HAP-1 (cell line): ENCODE results near the gene SNX32.
A peak's percentile ranks its signal among the peaks of the same experiment; 100 is the strongest.

Experiments used
- DNase-seq, 2 experiments: peaks; one replicate each; pipeline ENCODE4 v3.0.0-alpha.2; 2016 to 2020; ENCODE audit warnings: low spot score in 2 of 2
- H3K27me3 ChIP-seq: fragments of 250-450 bp; sonication (Bioruptor Pico); 2 replicates; pipeline ENCODE4 v1.5.1; 2020; ENCODE audit warnings: low read depth, mild to moderate bottlenecking, moderate library complexity
- H3K36me3 ChIP-seq: fragments of 250-450 bp; sonication (Bioruptor Pico); replicated peaks from 2 replicates; pipeline ENCODE4 v1.5.1; 2020; ENCODE audit warnings: mild to moderate bottlenecking
- H3K4me1 ChIP-seq: fragments of 250-450 bp; sonication (Bioruptor Pico); 2 replicates; pipeline ENCODE4 v1.5.1; 2020; ENCODE audit warnings: mild to moderate bottlenecking
- H3K4me3 ChIP-seq: fragments of 250-450 bp; sonication (Bioruptor Pico); 2 replicates; pipeline ENCODE4 v1.5.1; 2020; ENCODE audit warnings: mild to moderate bottlenecking, moderate library complexity
- H3K9me3 ChIP-seq: fragments of 250-450 bp; sonication (Bioruptor Pico); 2 replicates; pipeline ENCODE4 v1.5.1; 2020; ENCODE audit warnings: mild to moderate bottlenecking, moderate library complexity
- in situ Hi-C: fragments of 300-500 bp; cut with MboI; formaldehyde crosslinking; loops from 3 replicates; pipeline ENCODE4 v1.14.3; 2020; ENCODE audit warnings: low sequenced_read_pairs, inconsistent platforms, mixed read lengths

The SNX32 gene

DNA sequence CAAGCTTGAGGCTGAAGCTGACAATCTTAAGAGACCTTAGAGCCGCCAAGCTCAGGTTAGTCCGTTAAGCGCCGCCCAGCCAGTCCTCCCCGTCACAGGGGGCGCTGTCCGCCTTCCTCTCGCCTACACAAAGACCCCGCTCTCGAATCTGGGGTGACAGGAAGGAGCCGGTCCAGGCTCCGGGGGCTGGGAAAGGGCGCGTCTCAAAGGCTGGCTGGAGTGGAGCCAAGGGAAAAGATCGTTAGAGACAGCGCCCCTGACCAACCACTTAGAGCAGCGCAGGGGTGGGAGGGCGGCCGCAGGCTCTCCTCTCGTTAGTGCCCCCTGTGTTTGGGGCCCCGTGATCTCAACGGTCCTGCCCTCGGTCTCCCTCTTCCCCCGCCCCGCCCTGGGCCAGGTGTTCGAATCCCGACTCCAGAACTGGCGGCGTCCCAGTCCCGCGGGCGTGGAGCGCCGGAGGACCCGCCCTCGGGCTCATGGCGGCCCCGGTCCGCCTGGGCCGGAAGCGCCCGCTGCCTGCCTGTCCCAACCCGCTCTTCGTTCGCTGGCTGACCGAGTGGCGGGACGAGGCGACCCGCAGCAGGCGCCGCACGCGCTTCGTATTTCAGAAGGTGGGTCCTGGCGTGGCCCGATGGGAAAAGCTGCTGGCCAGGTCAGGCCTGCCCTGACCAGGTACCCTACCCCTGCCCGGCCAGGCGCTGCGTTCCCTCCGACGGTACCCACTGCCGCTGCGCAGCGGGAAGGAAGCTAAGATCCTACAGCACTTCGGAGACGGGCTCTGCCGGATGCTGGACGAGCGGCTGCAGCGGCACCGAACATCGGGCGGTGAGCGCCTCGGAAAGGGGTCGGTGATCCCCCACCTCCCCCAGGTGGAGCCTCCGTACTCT lies 26.8 kb downstream of the SNX32 start, which contains the start of gene MUS81:
TSS of gene MUS81 (plus strand) at position 156 of the 887 bp plus-strand sequence. CDS start at position 477, 321 bp downstream.
- no peaks in the 10 kb centered on the region for H3K27me3 ChIP-seq
- peaks cover 62% of the 10 kb centered on the region for H3K36me3 ChIP-seq
- H3K9me3 ChIP-seq, result no peaks in the 10 kb centered on the region
- H3K4me3 ChIP-seq, result peak within 1 kb of the TSS; percentile 96
- DNase-seq, result peak; percentile 94 to 99
- H3K4me1 ChIP-seq, result peaks cover 9% of the 10 kb centered on the region; the same call in 1 of the 2 replicates
- in situ Hi-C loops, result no loop called here

DNA sequence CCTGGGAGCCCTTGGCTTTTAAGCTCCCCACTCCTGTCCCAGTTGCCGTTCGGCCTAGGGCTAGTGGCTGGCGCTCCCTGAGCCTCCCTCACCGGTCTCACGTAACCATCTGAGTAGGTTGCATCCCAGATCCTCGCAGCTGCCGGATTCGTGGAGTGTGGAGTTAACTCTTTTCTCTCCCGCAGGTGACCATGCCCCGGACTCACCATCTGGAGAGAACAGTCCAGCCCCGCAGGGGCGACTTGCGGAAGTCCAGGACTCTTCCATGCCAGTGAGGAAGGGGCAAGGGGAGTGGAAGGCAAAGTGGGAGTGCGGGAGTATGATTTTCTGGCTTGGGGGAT lies 27.4 kb downstream of the SNX32 start:
- in situ Hi-C loops, result no loop called here
- DNase-seq, result peak in 1 of 2 experiments; percentile 37
- Histone ChIP-seq H3K9me3 (no peaks in the 10 kb centered on the region), H3K27me3 (no peaks in the 10 kb centered on the region), H3K36me3 (peaks cover 62% of the 10 kb centered on the region), H3K4me1 (peaks cover 9% of the 10 kb centered on the region; the same call in 1 of the 2 replicates), H3K4me3 (peak overlapping the region; percentile 96)

DNA sequence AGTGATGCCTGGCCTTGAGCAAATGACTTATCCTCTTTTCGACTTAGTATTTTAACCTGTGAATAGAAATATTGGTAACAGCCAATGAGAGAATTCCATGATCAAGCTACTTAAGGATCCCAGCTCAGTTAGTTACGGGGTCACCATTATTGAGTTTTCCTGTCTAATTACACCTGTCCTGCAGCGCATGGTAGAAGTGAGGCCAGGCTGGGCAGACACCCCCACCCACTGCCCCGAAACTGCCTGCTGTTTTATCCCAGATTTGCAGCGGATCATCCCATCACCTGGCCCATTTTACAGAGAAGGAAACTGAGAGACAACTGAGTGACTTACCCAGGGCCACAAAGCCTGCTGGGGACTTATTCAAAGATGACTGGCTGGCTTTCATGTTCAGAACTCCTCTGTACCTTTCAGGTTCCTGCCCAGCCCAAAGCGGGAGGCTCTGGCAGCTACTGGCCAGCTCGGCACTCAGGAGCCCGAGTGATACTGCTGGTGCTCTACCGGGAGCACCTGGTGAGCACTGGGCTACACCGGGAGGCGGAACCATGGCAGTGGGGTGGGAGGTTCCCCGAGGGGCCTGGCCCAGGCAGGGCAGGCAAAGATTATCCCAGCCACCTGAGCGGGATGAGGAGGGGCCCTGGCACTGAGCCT lies 27.9 kb downstream of the SNX32 start:
- peaks cover 5% of the 10 kb centered on the region; the same call in 1 of the 2 replicates for H3K4me1 ChIP-seq
- peak in 1 of 2 experiments; percentile 5 for DNase-seq
- H3K36me3 ChIP-seq, result peaks cover 62% of the 10 kb centered on the region
- peak overlapping the region; percentile 96 for H3K4me3 ChIP-seq
- no peaks in the 10 kb centered on the region for H3K9me3 ChIP-seq
- in situ Hi-C loops, result no loop called here
- no peaks in the 10 kb centered on the region for H3K27me3 ChIP-seq

DNA sequence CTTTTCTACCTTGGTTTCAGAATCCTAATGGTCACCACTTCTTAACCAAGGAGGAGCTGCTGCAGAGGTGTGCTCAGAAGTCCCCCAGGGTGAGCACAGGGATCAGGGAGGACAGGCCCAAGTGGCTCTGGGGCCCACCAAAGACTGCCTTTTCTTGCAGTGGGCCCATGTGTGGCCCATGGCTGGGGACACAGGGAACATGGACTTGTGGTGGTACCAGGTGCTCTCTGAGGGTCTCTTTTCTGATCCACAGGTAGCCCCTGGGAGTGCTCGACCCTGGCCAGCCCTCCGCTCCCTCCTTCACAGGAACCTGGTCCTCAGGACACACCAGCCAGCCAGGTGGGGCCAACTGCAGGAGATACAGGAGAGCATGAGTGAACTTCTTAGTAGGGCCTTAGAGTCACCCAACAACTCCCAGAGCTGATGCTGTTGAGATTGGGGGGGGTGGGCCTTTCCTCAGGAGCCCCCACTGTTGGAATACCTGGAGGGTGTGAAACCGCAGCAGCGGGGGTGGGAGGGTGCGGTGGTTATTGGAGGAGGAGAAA lies 28.5 kb downstream of the SNX32 start:
- H3K27me3 ChIP-seq, result no peaks in the 10 kb centered on the region
- peaks cover 56% of the 10 kb centered on the region for H3K36me3 ChIP-seq
- H3K9me3 ChIP-seq, result no peaks in the 10 kb centered on the region
- H3K4me3 ChIP-seq, result no peak overlapping the region
- DNase-seq, result peak in 1 of 2 experiments; percentile 9
- in situ Hi-C loops, result no loop called here
- H3K4me1 ChIP-seq, result peaks cover 5% of the 10 kb centered on the region; the same call in 1 of the 2 replicates

DNA sequence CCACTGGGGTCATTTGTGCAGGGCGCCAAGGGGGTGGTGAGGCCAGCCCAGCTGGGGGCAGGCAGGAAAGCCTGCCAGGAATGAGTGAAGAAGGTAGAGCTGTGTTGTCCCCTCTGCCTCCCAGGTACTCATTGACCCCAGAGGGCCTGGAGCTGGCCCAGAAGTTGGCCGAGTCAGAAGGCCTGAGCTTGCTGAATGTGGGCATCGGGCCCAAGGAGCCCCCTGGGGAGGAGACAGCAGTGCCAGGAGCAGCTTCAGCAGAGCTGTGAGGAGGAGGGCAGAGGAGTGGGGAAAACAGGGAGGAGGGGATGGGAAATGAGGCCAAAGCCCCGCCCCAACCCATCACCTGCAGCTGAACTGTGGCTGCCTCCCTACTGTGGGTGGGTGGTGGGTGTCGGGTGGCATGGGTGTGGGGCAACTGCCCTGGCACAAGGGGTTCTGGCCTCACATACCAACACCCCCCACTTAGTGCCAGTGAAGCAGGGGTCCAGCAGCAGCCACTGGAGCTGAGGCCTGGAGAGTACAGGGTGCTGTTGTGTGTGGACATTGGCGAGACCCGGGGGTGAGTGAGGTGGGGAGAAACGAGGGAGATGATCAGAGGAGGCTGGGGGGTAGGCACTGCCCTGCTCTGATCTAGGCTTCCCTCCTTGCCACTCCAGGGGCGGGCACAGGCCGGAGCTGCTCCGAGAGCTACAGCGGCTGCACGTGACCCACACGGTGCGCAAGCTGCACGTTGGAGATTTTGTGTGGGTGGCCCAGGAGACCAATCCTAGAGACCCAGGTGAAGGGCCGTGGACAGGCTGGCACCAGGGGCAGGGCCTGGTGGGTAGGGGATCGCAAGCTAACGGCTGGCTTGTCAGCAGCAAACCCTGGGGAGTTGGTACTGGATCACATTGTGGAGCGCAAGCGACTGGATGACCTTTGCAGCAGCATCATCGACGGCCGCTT lies 29.5 kb downstream of the SNX32 start:
- H3K27me3 ChIP-seq, result no peaks in the 10 kb centered on the region
- in situ Hi-C loops, result no loop called here
- peaks cover 5% of the 10 kb centered on the region; the same call in 1 of the 2 replicates for H3K4me1 ChIP-seq
- peaks cover 57% of the 10 kb centered on the region for H3K36me3 ChIP-seq
- no peaks in the 10 kb centered on the region for H3K9me3 ChIP-seq
- DNase-seq, result peak in 1 of 2 experiments; percentile 4
- no peak overlapping the region for H3K4me3 ChIP-seq

DNA sequence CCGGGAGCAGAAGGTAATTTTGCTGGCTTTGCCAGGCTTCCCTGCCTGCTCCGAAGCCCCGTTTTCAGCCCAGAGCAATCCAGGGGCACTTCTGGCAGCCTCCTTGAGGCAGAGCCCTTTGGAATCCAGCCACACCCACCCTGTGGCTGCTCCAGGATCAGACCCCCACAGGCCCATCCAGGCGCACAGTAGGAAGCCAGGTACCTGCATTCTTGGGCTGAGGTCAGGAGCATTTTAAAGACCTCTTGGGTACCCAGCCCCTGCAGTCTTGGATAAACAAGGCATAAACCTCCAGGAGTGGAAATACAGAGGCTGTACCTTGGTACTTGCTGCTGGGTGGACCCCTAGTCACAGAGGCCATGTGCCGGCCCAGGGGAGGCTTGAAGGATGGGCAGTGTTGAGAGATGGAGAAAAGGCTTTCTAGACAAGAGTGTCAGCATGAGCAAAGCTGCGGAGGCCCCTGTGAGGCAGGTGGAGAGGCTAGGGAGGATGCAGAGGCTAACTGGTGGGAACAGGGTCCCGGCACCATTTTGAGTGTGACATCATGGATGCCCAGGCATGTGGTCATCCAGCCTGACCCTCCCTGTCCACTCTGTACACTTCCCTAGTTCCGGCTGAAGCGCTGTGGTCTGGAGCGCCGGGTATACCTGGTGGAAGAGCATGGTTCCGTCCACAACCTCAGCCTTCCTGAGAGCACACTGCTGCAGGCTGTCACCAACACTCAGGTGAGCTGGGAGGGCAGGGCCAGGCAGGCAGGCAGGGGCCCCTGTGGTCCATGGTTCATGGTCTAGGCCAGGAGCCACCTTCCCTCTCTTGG lies 30.3 kb downstream of the SNX32 start:
- H3K36me3 ChIP-seq, result peaks cover 58% of the 10 kb centered on the region
- in situ Hi-C loops, result no loop called here
- peaks cover 5% of the 10 kb centered on the region; the same call in 1 of the 2 replicates for H3K4me1 ChIP-seq
- H3K4me3 ChIP-seq, result no peak overlapping the region
- no peaks in the 10 kb centered on the region for H3K9me3 ChIP-seq
- no peak for DNase-seq
- no peaks in the 10 kb centered on the region for H3K27me3 ChIP-seq

DNA sequence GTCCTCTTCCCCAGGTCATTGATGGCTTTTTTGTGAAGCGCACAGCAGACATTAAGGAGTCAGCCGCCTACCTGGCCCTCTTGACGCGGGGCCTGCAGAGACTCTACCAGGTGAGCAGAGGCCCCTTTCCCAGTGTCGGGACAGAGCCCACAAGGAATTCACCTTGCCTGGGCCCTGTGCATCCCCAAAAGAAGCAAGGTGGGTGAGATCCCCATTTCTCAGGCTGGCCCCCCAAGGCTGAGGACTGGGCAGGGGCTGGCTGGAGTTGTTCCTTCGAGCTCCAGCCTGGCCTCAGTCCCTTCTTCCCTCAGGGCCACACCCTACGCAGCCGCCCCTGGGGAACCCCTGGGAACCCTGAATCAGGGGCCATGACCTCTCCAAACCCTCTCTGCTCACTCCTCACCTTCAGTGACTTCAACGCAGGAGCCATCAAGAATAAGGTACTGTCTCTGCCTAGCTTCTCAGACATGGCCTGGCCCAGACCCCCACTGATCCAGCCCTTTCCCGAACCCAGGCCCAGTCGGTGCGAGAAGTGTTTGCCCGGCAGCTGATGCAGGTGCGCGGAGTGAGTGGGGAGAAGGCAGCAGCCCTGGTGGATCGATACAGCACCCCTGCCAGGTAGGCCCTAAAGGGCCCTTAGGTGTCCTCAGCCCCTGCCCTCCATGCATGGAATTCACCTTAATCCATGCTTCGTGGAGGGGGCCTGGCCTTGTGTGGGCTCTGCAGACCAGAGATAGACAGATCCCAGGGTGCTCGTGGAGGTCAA lies 31.1 kb downstream of the SNX32 start:
- DNase-seq, result no peak
- in situ Hi-C loops, result no loop called here
- Histone ChIP-seq H3K4me1 (peaks cover 2% of the 10 kb centered on the region; the same call in 1 of the 2 replicates), H3K27me3 (no peaks in the 10 kb centered on the region), H3K9me3 (no peaks in the 10 kb centered on the region), H3K36me3 (peaks cover 58% of the 10 kb centered on the region), H3K4me3 (no peak overlapping the region)

DNA sequence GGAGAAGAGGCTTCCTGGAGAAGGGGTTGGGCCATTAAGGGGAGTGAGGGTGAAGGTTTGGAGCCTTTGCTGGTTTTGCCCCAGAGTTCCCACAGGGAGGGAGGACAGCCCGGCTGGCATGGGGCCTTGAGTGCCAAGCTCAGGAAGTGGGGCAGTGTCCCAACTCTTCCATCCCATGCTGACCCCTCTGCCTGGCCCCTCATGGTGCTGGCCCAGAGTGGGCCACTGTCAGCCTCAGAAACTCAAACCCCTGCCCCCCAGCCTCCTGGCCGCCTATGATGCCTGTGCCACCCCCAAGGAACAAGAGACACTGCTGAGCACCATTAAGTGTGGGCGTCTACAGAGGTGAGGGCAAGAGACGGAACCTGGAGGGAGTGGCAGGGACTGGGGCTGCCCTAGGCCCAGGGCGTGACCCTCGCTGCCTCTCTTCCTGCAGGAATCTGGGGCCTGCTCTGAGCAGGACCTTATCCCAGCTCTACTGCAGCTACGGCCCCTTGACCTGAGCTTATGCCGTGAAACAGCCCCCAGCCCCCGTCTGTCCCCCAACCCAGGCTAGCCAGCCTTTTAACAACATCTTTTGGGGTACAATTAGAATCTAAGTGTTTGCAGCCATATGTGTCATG lies 31.9 kb downstream of the SNX32 start:
- Histone ChIP-seq H3K4me1 (no peaks in the 10 kb centered on the region), H3K4me3 (no peak overlapping the region), H3K9me3 (no peaks in the 10 kb centered on the region), H3K36me3 (peaks cover 56% of the 10 kb centered on the region), H3K27me3 (no peaks in the 10 kb centered on the region)
- no peak for DNase-seq
- in situ Hi-C loops, result no loop called here

DNA sequence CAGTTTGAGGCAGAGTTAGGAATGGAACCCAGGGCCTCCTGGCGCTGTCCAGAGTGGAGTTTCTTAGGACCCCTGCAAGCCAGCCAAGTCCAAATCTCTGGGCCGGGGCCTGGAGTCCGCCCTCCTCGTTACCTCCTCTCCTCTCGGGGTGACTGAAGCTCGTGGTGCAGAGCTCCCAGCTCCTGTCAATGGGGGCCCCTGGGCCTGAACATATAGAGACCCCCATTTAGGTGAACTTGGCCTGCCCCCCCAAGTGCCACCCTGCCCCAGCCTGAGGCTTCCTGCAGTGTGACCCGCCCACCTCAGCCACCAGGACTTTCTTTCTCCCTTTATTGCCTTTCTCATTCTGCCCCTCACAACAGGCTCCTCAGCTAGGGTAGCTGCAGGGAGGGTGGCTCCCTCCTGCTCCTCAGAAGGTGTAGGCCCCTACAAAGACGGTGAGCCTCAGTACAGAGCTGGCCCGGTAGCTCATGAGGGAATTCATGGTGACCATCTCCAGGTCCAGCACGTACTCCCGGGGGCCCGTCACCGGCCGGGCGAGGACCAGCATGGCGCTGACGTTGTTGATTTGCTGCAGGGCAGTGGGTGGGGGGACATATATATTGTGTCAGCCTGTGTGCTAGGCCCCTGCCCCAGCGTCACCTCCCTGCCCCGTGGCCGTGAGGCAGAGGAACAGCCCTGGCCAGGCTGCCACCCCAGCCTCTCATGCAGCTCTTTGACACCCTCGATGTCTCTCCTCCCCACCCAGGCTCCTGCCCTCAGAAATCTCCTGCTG lies 32.9 kb downstream of the SNX32 start:
- no peak for DNase-seq
- no peaks in the 10 kb centered on the region for H3K27me3 ChIP-seq
- H3K4me1 ChIP-seq, result no peaks in the 10 kb centered on the region
- in situ Hi-C loops, result no loop called here
- peaks cover 53% of the 10 kb centered on the region for H3K36me3 ChIP-seq
- no peak overlapping the region for H3K4me3 ChIP-seq
- no peaks in the 10 kb centered on the region for H3K9me3 ChIP-seq

DNA sequence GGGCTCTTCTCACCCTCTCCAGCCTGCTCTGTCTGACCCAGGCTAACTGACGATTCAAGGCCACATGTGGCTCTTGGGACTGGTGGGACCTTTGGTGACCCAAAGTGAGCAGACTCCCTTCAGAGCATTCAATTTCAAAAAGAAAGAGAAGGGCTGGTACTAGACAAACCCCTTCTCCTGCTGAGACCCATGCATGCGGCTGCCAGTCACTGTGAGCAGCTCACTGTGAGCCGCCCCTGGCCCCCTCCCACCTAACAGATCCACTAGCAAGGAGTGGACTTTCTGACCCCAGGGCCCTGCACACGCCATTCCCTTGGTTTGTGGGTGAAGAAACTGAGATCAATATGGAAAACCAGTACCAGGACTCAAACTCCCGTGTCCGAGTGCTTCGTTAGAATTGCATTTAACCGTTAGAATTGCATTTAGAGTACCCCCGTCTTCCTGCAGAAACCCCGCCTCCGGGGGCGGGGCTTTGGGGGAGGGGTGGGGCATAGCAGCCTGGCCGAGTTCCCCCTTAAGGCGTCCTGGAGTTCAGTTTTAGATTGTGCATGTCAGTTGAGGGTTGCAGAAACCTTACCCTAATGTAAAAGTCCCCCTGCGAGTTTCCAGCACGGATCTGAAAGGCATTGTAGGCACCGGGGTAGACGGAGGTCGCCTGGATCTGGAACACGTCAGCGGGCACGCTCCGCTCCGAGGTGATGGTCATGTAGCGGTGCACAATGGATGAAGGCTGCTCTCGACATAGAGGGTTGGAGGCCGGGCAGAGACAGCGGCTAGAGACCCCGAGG lies 33.7 kb downstream of the SNX32 start:
- Histone ChIP-seq H3K36me3 (peaks cover 46% of the 10 kb centered on the region), H3K9me3 (no peaks in the 10 kb centered on the region), H3K27me3 (no peaks in the 10 kb centered on the region), H3K4me3 (no peak overlapping the region), H3K4me1 (no peaks in the 10 kb centered on the region)
- in situ Hi-C loops, result no loop called here
- peak in 1 of 2 experiments; percentile 52 for DNase-seq
